NCI-H1417 treated with DMSO at 0.1 percent for 48 hours (cell line): ENCODE data around the gene AUTS2.
A peak's percentile ranks its signal among the peaks of the same experiment; 100 is the strongest.

ENCODE experiments used
- DNase-seq: peaks from one replicate; lab custom pipeline; 2025; lab: John Stamatoyannopoulos, UW

The AUTS2 gene

GRCh38 chr7:69624435-69625230, 26.4 kb downstream of the AUTS2 start:
- DNase-seq: no peak

- no peak for DNase-seq
These were observed 27.0 kb downstream of the AUTS2 start for GRCh38 chr7:69625238-69625637.

- DNase-seq: no peak
These were observed 27.5 kb downstream of the AUTS2 start for GRCh38 chr7:69625798-69626197.

- DNase-seq: no peak
These were observed 32.0 kb downstream of the AUTS2 start for GRCh38 chr7:69630292-69630691.

DNA sequence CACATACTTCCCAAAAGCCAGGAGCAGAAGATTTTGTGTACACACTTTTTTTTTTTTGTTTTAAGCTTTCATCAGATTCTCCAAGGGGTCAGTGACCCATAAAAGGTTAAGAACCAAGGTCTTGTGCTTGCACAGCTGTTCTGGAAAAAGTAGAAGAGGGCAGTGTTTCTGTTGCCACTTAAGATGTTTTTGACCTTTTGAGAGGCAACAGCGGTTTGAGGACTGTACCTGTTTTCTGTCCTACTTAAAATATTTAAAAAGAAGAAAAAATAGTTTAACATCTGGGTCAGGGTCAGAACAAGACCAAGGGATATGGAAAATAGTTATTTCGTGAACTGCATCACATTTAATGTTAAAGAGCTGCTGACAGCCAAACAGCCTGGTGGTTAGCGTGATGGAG, 32.9 kb downstream of the AUTS2 start:
- no peak for DNase-seq

DNA sequence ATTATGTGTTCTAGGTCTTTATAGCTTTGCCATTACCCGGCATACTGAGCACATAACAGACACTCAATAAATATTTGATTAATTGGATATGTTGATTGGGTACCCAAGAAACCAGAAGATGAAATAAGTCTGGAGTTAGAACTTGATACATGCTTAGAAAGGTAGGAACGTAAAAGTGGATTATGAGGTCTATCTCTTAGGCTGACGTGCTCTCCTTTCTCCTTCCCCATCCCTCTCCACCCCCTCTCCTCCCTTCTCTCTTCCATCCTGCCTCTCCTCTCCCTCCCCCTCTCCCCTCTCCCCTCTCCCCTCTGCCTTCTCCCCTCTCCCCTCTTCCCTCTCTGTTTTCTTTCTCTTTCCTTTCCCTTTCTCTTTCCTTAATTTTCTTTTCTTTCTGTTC, 34.0 kb downstream of the AUTS2 start:
- DNase-seq: no peak

DNA sequence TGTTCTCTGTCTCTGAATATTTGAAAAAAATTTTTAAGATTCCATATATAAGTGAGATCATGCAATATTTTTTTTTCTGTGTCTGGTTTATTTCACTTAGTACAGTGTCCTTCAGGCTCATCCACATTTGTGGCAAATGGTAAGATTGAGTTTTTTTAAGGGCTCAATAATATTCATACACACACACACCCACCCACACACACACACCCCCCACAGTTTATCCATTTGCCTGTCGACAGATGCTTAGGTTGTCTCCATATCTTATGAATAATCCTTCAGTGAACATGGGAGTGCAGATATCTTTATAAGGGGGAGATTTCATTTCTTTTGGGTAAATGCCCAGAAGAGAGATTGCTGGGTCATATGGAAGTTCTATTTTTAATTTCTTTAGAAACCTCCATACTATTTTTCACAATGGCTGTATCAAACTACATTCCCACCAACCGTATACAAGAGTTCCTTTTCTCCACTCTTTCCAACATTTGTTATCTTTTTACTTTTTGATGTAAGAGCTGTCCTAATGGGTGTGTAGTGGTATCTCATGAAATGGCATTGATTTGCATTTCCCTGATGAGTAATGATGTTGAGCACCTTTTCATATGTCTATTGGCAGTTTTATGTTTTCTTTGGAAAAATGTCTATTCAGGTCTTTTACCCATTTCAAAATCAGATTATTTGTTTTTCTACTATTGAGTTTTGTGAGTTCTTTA, 35.0 kb downstream of the AUTS2 start:
- no peak for DNase-seq

- no peak for DNase-seq
These were observed 37.4 kb downstream of the AUTS2 start for GRCh38 chr7:69635555-69636185.

- no peak for DNase-seq
These were observed 40.4 kb downstream of the AUTS2 start for GRCh38 chr7:69638674-69639073.

- no peak for DNase-seq
These were observed 41.9 kb downstream of the AUTS2 start for GRCh38 chr7:69640216-69640615.

- DNase-seq: no peak
These were observed 42.8 kb downstream of the AUTS2 start for GRCh38 chr7:69640925-69641594.

DNA sequence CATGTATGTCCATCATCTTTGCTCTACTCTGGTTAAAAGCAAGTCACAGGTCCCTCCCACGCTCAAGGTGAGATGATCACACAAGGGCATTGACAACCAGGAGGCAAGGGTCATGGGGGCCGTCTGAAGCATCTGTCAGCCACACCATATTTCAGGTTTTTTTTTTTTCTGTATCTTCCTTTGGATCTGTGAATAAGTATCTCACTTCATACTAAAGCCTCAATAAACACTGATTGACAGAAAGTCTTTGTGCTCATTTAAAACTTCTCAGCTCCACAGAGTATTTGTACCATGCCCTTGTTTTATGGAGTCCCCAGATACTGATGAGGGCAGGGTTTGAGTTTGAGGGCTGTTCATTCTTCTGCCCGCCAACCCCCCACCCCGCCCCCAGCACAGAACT, 45.0 kb downstream of the AUTS2 start:
- DNase-seq: no peak

- no peak for DNase-seq
These were observed 45.6 kb downstream of the AUTS2 start for GRCh38 chr7:69643708-69644445.

DNA sequence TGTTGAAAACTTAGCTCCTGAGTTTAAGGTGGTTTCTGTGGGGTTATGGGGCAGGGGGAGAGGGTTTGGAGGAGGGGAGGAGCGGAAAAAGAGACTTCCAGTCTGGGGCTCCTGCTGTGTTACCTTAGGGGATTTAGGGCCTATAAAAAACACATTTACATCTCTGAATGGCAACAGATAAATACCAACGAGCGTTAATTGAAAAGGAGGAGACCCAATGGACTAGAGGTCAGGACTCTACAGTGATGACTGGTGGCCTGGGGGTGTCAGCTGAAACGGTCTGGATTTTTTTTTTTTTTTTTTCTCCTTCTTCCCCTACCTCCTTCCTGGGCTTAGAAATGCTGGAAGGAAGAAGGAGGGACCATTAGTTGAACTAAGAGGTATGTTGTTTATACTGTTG, 47.4 kb downstream of the AUTS2 start:
- DNase-seq: no peak

- DNase-seq: no peak
These were observed 52.9 kb downstream of the AUTS2 start for GRCh38 chr7:69651101-69651590.

DNA sequence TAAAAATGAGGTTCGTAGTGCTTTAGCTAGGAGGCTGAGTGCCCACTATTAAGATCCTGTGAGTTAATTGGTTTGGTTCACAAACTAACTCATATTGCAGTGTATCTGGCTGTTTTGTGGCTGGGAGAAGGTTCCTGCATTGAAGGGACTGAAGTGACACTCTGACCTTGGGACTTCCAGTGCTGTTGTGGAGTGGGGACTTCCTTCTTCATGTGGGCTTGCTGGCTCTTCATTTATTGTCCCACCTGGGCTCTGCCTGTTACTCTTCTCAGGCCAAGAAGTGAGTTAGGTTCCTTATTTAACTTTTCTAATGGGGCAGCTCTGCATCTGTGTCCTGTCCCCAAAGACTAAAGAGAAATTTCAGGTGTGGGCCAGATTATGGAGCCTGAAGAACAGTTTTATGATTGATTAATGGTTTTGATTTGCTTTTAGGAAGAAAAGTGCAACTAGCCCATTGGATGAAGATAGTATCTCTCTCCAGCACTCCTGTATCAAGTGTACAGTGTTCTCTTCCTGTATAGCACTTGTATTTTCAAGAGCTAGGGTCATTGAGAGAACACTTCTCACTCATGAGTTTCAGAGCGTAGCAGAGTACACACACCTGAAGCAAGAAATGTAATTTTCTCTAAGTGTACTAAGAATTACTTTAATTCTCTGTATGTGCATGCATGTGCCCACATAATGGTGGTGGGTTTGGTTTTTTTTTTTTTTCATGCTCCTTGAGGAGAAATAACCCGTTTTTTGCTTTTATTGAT, 54.8 kb downstream of the AUTS2 start:
- no peak for DNase-seq

DNA sequence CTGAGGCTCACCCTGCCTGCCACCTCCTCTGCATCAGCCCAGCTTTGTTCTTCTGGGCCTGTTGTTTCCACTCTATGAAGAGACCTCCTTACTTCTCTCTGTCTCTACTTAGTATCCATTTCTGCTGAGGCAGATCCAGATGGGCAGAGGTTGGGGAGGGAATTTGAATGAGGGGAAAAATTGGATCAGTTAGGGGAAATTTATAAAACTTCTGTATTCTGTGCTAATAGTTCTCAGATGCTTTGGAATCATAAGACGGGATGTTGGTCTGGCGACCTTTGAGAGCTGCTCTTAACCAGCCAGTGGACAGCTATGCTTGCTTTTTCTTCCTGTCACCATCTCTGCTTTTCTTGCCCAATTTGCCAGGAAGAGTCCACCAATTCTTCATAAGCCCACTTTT, 55.5 kb downstream of the AUTS2 start:
- DNase-seq: no peak

GRCh38 chr7:69654381-69654780, 56.1 kb downstream of the AUTS2 start:
- peak; percentile 71 for DNase-seq

DNA sequence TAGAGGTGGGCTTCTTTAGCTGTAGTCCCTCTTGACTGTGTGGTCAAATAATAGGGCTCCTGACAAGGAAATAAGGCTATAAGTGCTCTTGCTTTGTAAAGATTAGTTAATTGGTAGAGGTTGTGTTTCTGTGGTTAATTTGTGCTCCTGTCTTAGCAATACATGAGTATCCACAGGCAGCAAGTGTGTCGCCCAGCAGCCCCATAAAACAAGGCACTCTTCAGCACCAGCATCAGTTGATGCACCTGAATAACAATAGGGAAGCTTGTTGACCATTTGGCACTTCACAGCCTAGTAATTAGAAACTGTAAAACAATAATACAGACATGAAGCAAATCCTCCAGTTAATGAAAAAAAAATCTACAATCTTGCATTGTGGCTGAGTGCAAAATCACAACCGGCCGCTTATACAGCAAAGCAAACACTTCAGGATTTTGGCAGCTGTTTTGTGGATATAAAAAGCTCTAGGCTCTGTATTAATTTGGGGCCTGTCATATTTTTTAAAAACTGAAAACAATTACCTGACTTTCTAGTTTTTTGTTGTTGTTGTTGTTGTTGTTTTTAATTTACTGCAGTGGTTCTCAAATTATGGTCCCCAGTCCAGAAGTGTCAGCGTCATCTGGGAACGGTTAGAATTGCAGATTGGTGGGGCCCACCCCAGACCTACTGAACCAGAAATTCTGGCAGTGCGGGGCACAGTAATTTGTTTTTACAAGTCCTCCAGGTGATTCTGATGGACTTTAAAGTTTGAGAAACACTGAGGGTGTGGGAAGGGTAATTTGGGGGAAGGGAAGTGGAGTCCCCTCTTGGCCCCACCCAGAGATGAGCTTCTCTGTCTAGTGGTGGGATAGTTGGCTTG, 56.8 kb downstream of the AUTS2 start:
- DNase-seq: peak; percentile 90

DNA sequence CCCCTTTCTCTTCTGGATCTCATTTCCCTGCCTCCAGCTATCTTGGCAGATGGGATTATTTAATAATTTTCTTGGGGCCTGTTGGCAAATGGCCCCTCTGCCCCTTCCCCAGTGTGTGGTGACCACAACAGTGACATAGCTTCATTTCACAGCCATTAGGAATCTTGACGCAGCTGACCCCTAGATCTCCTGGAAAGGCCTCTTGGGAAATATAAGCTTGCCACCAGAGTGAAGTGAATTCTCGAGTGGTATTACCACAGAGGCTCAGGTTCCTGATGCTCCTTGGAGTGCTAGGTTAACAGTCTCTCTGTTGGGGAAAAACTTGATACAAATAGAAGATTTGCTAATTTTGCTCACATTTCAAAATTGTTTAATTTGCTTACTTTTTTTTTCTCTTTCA, 57.8 kb downstream of the AUTS2 start:
- DNase-seq: no peak
